IMR-90 (cell line): ENCODE measurements around the gene IFRD1. TPM values are rescaled to one million over a fixed set of nuclear protein-coding genes. Genes with fewer than 3 reads are reported as not detected.

Experiments
- ATAC-seq: fragments of 200-7000 bp; cut with Tn5 transposase; 2 replicates; pipeline ENCODE4 v1.9.1; 2020; ENCODE audit warnings: low read depth, mild to moderate bottlenecking, moderate library complexity
- BruUV-seq: library from RNA; stranded (reverse); fragments of 400-500 nt; replicated peaks from 2 replicates; lab custom pipeline; 2021; lab: Mats Ljungman, UMichigan
- CTCF ChIA-PET: fragments of 300-600 bp; formaldehyde crosslinking; extraction: SDS; loops from one replicate; lab custom pipeline; 2021; ENCODE audit warnings: antibody characterized with exemption; lab: Yijun Ruan, JAX
- POLR2A ChIA-PET: fragments of 300-600 bp; sonication (Branson Sonifier 250); formaldehyde crosslinking; loops from one replicate; lab custom pipeline; 2022; ENCODE audit warnings: antibody characterized with exemption; ENCODE audit not compliant: unreplicated experiment; lab: Charles Lee
- DNase-seq: peaks from one replicate; pipeline ENCODE4 v3.0.0; 2013
- H2AFZ ChIP-seq: replicated peaks from 2 replicates; pipeline ENCODE3; 2013; ENCODE audit warnings: low read length, mild to moderate bottlenecking; ENCODE audit not compliant: poor library complexity
- H2AK5ac ChIP-seq: 2 replicates; pipeline ENCODE4 v1.6.1; 2013; ENCODE audit warnings: low read depth, low read length, inconsistent platforms
- H2AK9ac ChIP-seq: replicated peaks from 2 replicates; pipeline ENCODE3; 2013; ENCODE audit warnings: mild to moderate bottlenecking, low read depth, low read length, moderate library complexity; ENCODE audit not compliant: poor library complexity
- H2BK120ac ChIP-seq: 2 replicates; pipeline ENCODE4 v1.6.1; 2013; ENCODE audit warnings: low read depth, low read length, inconsistent platforms
- H2BK15ac ChIP-seq: 3 replicates; pipeline ENCODE4 v1.6.1; 2013; ENCODE audit warnings: low read depth, low read length, inconsistent platforms
- H2BK20ac ChIP-seq: 2 replicates; pipeline ENCODE4 v1.6.1; 2013; ENCODE audit warnings: low read depth, mild to moderate bottlenecking, inconsistent platforms, low read length, moderate library complexity
- H2BK5ac ChIP-seq: 2 replicates; pipeline ENCODE4 v1.6.1; 2013; ENCODE audit warnings: mild to moderate bottlenecking, low read depth, low read length, inconsistent platforms; ENCODE audit not compliant: poor library complexity, severe bottlenecking
- H3K14ac ChIP-seq: replicated peaks from 2 replicates; pipeline ENCODE4 v1.6.1; 2013; ENCODE audit warnings: low read depth, low read length, inconsistent platforms
- H3K18ac ChIP-seq: 2 replicates; pipeline ENCODE4 v1.6.1; 2013; ENCODE audit warnings: low read depth, low read length, control low read depth
- H3K23ac ChIP-seq: 2 replicates; pipeline ENCODE4 v1.6.1; 2013; ENCODE audit warnings: low read depth, low read length, inconsistent platforms
- H3K27ac ChIP-seq: 2 replicates; pipeline ENCODE4 v1.5.1; 2013; ENCODE audit warnings: mild to moderate bottlenecking, control low read depth, low read length; ENCODE audit not compliant: insufficient read depth
- H3K27me3 ChIP-seq: 2 replicates; pipeline ENCODE4 v1.6.1; 2013; ENCODE audit warnings: low read length; ENCODE audit not compliant: control insufficient read depth, insufficient read depth
- H3K36me3 ChIP-seq: 2 replicates; pipeline ENCODE4 v1.6.1; 2013; ENCODE audit warnings: low read length, mixed read lengths; ENCODE audit not compliant: control insufficient read depth, insufficient read depth
- H3K4ac ChIP-seq: 2 replicates; pipeline ENCODE4 v1.6.1; 2013; ENCODE audit warnings: low read depth, low read length, inconsistent platforms
- H3K4me1 ChIP-seq: 2 replicates; pipeline ENCODE4 v1.6.1; 2013; ENCODE audit warnings: low read length, mixed read lengths; ENCODE audit not compliant: control insufficient read depth, insufficient read depth
- H3K4me2 ChIP-seq: 2 replicates; pipeline ENCODE4 v1.6.1; 2013; ENCODE audit warnings: low read depth, mild to moderate bottlenecking, control low read depth, low read length, moderate library complexity
- H3K4me3 ChIP-seq: 2 replicates; pipeline ENCODE4 v1.5.1; 2013; ENCODE audit warnings: low read depth, mild to moderate bottlenecking, control low read depth, low read length, moderate library complexity; ENCODE audit not compliant: insufficient read depth
- H3K56ac ChIP-seq: 2 replicates; pipeline ENCODE4 v1.6.1; 2013; ENCODE audit warnings: low read length, inconsistent platforms; ENCODE audit not compliant: insufficient read depth; ENCODE audit errors: extremely low read depth
- H3K79me1 ChIP-seq, 2 experiments: 2 replicates each; pipeline ENCODE4 v1.6.1; 2013; ENCODE audit warnings: low read length in 2 of 2, inconsistent platforms in 1 of 2, low read depth in 1 of 2
- H3K9ac ChIP-seq: 2 replicates; pipeline ENCODE4 v1.6.1; 2013; ENCODE audit warnings: low read depth, low read length, control low read depth
- H3K9me1 ChIP-seq: 2 replicates; pipeline ENCODE4 v1.6.1; 2013; ENCODE audit warnings: low read length, inconsistent platforms; ENCODE audit not compliant: insufficient read depth
- H3K9me3 ChIP-seq: 2 replicates; pipeline ENCODE4 v1.6.1; 2013; ENCODE audit warnings: low read length; ENCODE audit not compliant: control insufficient read depth, insufficient read depth
- H4K20me1 ChIP-seq: 2 replicates; pipeline ENCODE4 v1.6.1; 2013; ENCODE audit warnings: low read length, inconsistent platforms; ENCODE audit not compliant: insufficient read depth
- H4K5ac ChIP-seq: 2 replicates; pipeline ENCODE4 v1.6.1; 2013; ENCODE audit warnings: mild to moderate bottlenecking, low read depth, low read length, control low read depth
- H4K8ac ChIP-seq, 2 experiments: 2 replicates each; pipeline ENCODE4 v1.6.1; 2013; ENCODE audit warnings: low read depth in 2 of 2, low read length in 2 of 2, control low read depth in 1 of 2, inconsistent platforms in 1 of 2
- H4K91ac ChIP-seq: 2 replicates; pipeline ENCODE4 v1.6.1; 2013; ENCODE audit warnings: low read depth, low read length, inconsistent platforms; ENCODE audit not compliant: insufficient read depth
- BHLHE40 ChIP-seq: fragments of 150-350 bp; IDR thresholded peaks from 2 replicates; pipeline ENCODE4 v1.6.1; 2016; ENCODE audit warnings: mild to moderate bottlenecking, low read depth, low read length
- CEBPB ChIP-seq: IDR thresholded peaks from 2 replicates; pipeline ENCODE4 v1.6.1; 2012; ENCODE audit warnings: low read depth, low read length, improper control_type of control experiment
- CHD1 ChIP-seq: IDR thresholded peaks from 2 replicates; pipeline ENCODE4 v1.6.1; 2012; ENCODE audit warnings: low read depth, low read length, improper control_type of control experiment
- FOS ChIP-seq: fragments of 150-350 bp; IDR thresholded peaks from 2 replicates; pipeline ENCODE4 v1.6.1; 2016; ENCODE audit warnings: low read depth, low read length
- MAFK ChIP-seq: IDR thresholded peaks from 2 replicates; pipeline ENCODE4 v1.6.1; 2012; ENCODE audit warnings: low read depth, low read length, improper control_type of control experiment
- MAZ ChIP-seq: IDR thresholded peaks from 2 replicates; pipeline ENCODE4 v1.6.1; 2012; ENCODE audit warnings: low read depth, mild to moderate bottlenecking, low read length, improper control_type of control experiment, moderate library complexity, borderline replicate concordance
- MXI1 ChIP-seq: IDR thresholded peaks from 2 replicates; pipeline ENCODE4 v1.6.1; 2012; ENCODE audit warnings: low read depth, mild to moderate bottlenecking, low read length, moderate library complexity, borderline replicate concordance
- NFE2L2 ChIP-seq: fragments of 150-350 bp; IDR thresholded peaks from 2 replicates; pipeline ENCODE4 v1.6.1; 2016; ENCODE audit warnings: low read depth, mild to moderate bottlenecking, low read length
- POLR2A ChIP-seq: IDR thresholded peaks from 2 replicates; pipeline ENCODE4 v1.6.1; 2012; ENCODE audit warnings: mild to moderate bottlenecking, low read depth, low read length
- RAD21 ChIP-seq: IDR thresholded peaks from 2 replicates; pipeline ENCODE4 v1.6.1; 2012; ENCODE audit warnings: low read length, improper control_type of control experiment
- RCOR1 ChIP-seq: IDR thresholded peaks from 2 replicates; pipeline ENCODE4 v1.6.1; 2012; ENCODE audit warnings: mild to moderate bottlenecking, low read length, improper control_type of control experiment; ENCODE audit not compliant: insufficient replicate concordance
- RFX5 ChIP-seq: IDR thresholded peaks from 2 replicates; pipeline ENCODE4 v1.8.0; 2012; ENCODE audit warnings: low read depth, mild to moderate bottlenecking, low read length, moderate library complexity
- SMC3 ChIP-seq: fragments of 150-350 bp; IDR thresholded peaks from 2 replicates; pipeline ENCODE4 v1.6.1; 2016; ENCODE audit warnings: low read depth, mild to moderate bottlenecking, antibody characterized with exemption, low read length, moderate library complexity
- WGBS, 2 experiments: methylation state at CpG; one replicate each; pipeline versions ENCODE4 v1.1.5 to v1.1.7; 2013; ENCODE audit warnings: missing lambda C conversion rate in 2 of 2; ENCODE audit not compliant: insufficient read length in 1 of 2; ENCODE audit errors: extremely low coverage in 2 of 2; 5-methylcytosine and 5-hydroxymethylcytosine counted together
- dilution Hi-C: fragments of 300-500 bp; cut with HindIII; formaldehyde crosslinking; loops from one replicate; pipeline ENCODE4 v1.14.3; 2018; ENCODE audit warnings: low sequenced_read_pairs; ENCODE audit not compliant: unreplicated experiment
- in situ Hi-C: fragments of 300-500 bp; cut with MboI; formaldehyde crosslinking; loops from 3 replicates; pipeline ENCODE4 v1.14.3; 2019; ENCODE audit warnings: low sequenced_read_pairs, inconsistent platforms, mixed read lengths
- intact Hi-C: fragments of 100-400 bp; cut with micrococcal nuclease; formaldehyde crosslinking; loops from 2 replicates; pipeline ENCODE4 v1.10.0; 2022
- polyA plus RNA-seq, 3 experiments: library from polyadenylated mRNA; depleted of rRNA; stranded (reverse); fragments of >200 nt; gene quantifications; 2 replicates each; pipeline ENCODE4 v1.2.3, GENCODE V29; 2012; ENCODE audit warnings: low replicate concordance in 1 of 3
- total RNA-seq: library from RNA; depleted of rRNA; stranded (reverse); fragments of >200 nt; gene quantifications from 2 replicates; pipeline ENCODE4 v1.2.3, GENCODE V29; 2012
- TF ChIP-seq, protein P1 (sequence below): fragments of 150-350 bp; IDR thresholded peaks from 2 replicates; pipeline ENCODE4 v1.6.1; 2017; ENCODE audit warnings: mild to moderate bottlenecking, antibody characterized with exemption, low read length, low read depth
- TF ChIP-seq, protein P2 (sequence below): fragments of 150-350 bp; IDR thresholded peaks from 2 replicates; pipeline ENCODE4 v1.6.1; 2016; ENCODE audit warnings: low read depth, mild to moderate bottlenecking, low read length, moderate library complexity, borderline replicate concordance
- TF ChIP-seq, protein P3 (sequence below): conservative IDR thresholded peaks from 2 replicates; pipeline ENCODE4 v1.5.1; 2012; ENCODE audit warnings: mild to moderate bottlenecking, low read depth, low read length, improper control_type of control experiment

Gene IFRD1
- total and polyA plus RNA-seq, 2 of the 4 experiments (the other 2 are of a cell fraction), result 18.3 to 25.3 TPM

DNA sequence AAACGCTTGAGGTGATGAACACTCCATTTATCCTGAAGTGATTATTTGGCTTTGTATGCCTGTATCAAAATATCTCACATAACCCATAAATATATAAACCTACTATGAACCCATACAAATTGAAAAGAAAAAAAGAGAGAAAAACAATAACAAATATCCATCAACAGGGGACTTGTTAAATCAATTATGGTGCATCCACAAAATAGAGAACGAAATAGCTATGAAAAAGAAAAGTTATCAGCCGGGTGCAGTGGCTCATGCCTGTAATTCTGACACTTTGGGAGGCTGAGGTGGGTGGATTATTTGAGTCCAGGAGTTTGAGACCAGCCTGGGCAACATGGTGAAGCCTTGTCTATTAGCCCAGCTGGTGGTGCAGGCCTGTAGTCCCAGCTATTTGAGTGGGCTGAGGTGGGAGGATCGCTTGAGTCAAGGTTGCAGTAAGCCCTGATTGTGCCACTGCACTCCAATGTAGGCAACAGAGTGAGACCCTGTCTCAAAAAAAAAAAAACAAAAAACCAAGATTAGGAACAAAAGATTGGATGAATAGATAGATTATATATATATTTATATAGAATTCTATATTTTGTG lies 30.6 kb upstream of the IFRD1 start:
- Histone ChIP-seq H3K9me3 (no peaks in the 10 kb centered on the region), H3K27ac (no peak overlapping the region), H3K56ac (no peak overlapping the region), H2BK120ac (no peak overlapping the region), H3K23ac (no peak overlapping the region), H2BK20ac (no peak overlapping the region), H2BK15ac (no peak overlapping the region; the same call in 2 of the 3 replicates), H3K4me3 (no peak overlapping the region), H2AK5ac (no peak overlapping the region), H3K4me1 (peaks cover 8% of the 10 kb centered on the region), H2AK9ac (no peak overlapping the region), H3K79me1 (no peaks in the 10 kb centered on the region), H3K27me3 (no peaks in the 10 kb centered on the region), H4K91ac (no peak overlapping the region), H3K9me1 (peaks cover 15% of the 10 kb centered on the region), H3K4ac (no peak overlapping the region), H3K36me3 (no peaks in the 10 kb centered on the region), H3K4me2 (no peak overlapping the region), H2BK5ac (no peak overlapping the region), H4K8ac (no peak overlapping the region), H4K5ac (no peak overlapping the region), H2AFZ (no peak overlapping the region), H3K14ac (no peak overlapping the region), H3K18ac (no peak overlapping the region), H3K9ac (no peak overlapping the region), H4K20me1 (no peaks in the 10 kb centered on the region)
- DNase-seq (no peak), ATAC-seq (no peak)
- no CpG with 5 or more reads among the region's 4 CpGs for WGBS, 2 experiments
- CTCF ChIA-PET, result interaction anchor here (0.6 kb wide), 1 partner anchor 703 kb away, joined by 3 read pairs; no protein-coding TSS in a partner anchor
- no peak for TF ChIP-seq FOS
- no peak for TF ChIP-seq POLR2A
- no peak for TF ChIP-seq MXI1
- TF ChIP-seq, protein P1, sequence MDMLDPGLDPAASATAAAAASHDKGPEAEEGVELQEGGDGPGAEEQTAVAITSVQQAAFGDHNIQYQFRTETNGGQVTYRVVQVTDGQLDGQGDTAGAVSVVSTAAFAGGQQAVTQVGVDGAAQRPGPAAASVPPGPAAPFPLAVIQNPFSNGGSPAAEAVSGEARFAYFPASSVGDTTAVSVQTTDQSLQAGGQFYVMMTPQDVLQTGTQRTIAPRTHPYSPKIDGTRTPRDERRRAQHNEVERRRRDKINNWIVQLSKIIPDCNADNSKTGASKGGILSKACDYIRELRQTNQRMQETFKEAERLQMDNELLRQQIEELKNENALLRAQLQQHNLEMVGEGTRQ, result no peak
- no peak for TF ChIP-seq RFX5
- TF ChIP-seq RCOR1, result no peak
- TF ChIP-seq NFE2L2, result no peak
- TF ChIP-seq BHLHE40, result no peak
- TF ChIP-seq, protein P2, sequence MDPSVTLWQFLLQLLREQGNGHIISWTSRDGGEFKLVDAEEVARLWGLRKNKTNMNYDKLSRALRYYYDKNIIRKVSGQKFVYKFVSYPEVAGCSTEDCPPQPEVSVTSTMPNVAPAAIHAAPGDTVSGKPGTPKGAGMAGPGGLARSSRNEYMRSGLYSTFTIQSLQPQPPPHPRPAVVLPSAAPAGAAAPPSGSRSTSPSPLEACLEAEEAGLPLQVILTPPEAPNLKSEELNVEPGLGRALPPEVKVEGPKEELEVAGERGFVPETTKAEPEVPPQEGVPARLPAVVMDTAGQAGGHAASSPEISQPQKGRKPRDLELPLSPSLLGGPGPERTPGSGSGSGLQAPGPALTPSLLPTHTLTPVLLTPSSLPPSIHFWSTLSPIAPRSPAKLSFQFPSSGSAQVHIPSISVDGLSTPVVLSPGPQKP, result no peak
- no peak for TF ChIP-seq CHD1
- TF ChIP-seq, protein P3, sequence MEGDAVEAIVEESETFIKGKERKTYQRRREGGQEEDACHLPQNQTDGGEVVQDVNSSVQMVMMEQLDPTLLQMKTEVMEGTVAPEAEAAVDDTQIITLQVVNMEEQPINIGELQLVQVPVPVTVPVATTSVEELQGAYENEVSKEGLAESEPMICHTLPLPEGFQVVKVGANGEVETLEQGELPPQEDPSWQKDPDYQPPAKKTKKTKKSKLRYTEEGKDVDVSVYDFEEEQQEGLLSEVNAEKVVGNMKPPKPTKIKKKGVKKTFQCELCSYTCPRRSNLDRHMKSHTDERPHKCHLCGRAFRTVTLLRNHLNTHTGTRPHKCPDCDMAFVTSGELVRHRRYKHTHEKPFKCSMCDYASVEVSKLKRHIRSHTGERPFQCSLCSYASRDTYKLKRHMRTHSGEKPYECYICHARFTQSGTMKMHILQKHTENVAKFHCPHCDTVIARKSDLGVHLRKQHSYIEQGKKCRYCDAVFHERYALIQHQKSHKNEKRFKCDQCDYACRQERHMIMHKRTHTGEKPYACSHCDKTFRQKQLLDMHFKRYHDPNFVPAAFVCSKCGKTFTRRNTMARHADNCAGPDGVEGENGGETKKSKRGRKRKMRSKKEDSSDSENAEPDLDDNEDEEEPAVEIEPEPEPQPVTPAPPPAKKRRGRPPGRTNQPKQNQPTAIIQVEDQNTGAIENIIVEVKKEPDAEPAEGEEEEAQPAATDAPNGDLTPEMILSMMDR, result no peak
- no peak for TF ChIP-seq SMC3
- no peak for TF ChIP-seq MAZ
- TF ChIP-seq MAFK, result no peak
- TF ChIP-seq RAD21, result no peak
- no peak for TF ChIP-seq CEBPB
- POLR2A ChIA-PET, result no interaction called here
- in situ Hi-C loops, result loop anchor here (10.0 kb wide), 2 partner anchors 215 to 675 kb away; partner anchors contain the start of genes DOCK4 and ZNF277
- BruUV-seq, result no TSS peak
- intact Hi-C loops, result loop anchor here (10.0 kb wide), 2 partner anchors 345 to 465 kb away; no protein-coding TSS in a partner anchor
- dilution Hi-C loops, result no loop called here
